Loucy (cell line): Measurements from ENCODE around the gene POMT2.

ENCODE experiments used
- H2AFZ ChIP-seq: fragments of 200-600 bp; sonication (generic); 2 replicates; pipeline ENCODE4 v1.6.0; 2016; ENCODE audit warnings: antibody characterized with exemption, mild to moderate bottlenecking, low read length, moderate library complexity
- H3F3A ChIP-seq: fragments of 200-600 bp; 2 replicates; pipeline ENCODE4 v1.6.0; 2016; ENCODE audit warnings: antibody characterized with exemption, low read depth, mild to moderate bottlenecking
- H3K27me3 ChIP-seq: fragments of 200-600 bp; sonication (generic); 2 replicates; pipeline ENCODE4 v1.6.1; 2014; ENCODE audit warnings: low read length, mild to moderate bottlenecking; ENCODE audit not compliant: insufficient read depth, poor library complexity, severe bottlenecking
- H3K36me3 ChIP-seq: fragments of 200-600 bp; sonication (generic); 2 replicates; pipeline ENCODE4 v1.6.1; 2016; ENCODE audit warnings: low read length; ENCODE audit not compliant: insufficient read depth
- H3K4me1 ChIP-seq: fragments of 200-600 bp; sonication (generic); 2 replicates; pipeline ENCODE4 v1.5.1; 2014; ENCODE audit warnings: low read length, mild to moderate bottlenecking; ENCODE audit not compliant: insufficient read depth, poor library complexity, severe bottlenecking
- H3K4me2 ChIP-seq: fragments of 200-600 bp; sonication (generic); 2 replicates; pipeline ENCODE4 v1.6.0; 2014; ENCODE audit warnings: antibody characterized with exemption, low read length, low read depth, mild to moderate bottlenecking; ENCODE audit not compliant: poor library complexity, severe bottlenecking
- H3K4me3 ChIP-seq: fragments of 200-600 bp; sonication (generic); 2 replicates; pipeline ENCODE4 v1.5.1; 2014; ENCODE audit warnings: low read length, mild to moderate bottlenecking, mixed read lengths; ENCODE audit not compliant: poor library complexity, severe bottlenecking
- H3K79me2 ChIP-seq: fragments of 200-600 bp; sonication (generic); 2 replicates; pipeline ENCODE4 v1.6.1; 2014; ENCODE audit warnings: low read length; ENCODE audit not compliant: insufficient read depth
- H3K9ac ChIP-seq: fragments of 200-600 bp; sonication (generic); 2 replicates; pipeline ENCODE4 v1.6.0; 2014; ENCODE audit warnings: mild to moderate bottlenecking, low read depth, low read length, moderate library complexity; ENCODE audit not compliant: poor library complexity, severe bottlenecking
- H3K9me2 ChIP-seq: fragments of 200-600 bp; sonication (generic); replicated peaks from 2 replicates; pipeline ENCODE4 v1.6.1; 2016; ENCODE audit warnings: low read depth, low read length, mixed read lengths
- H3K9me3 ChIP-seq: fragments of 200-600 bp; sonication (generic); 2 replicates; pipeline ENCODE4 v1.6.1; 2014; ENCODE audit warnings: mild to moderate bottlenecking, antibody characterized with exemption, low read length, low read depth; ENCODE audit not compliant: insufficient read depth
- H4K20me1 ChIP-seq: fragments of 200-600 bp; sonication (generic); 2 replicates; pipeline ENCODE4 v1.6.0; 2014; ENCODE audit warnings: antibody characterized with exemption, low read length, mild to moderate bottlenecking; ENCODE audit not compliant: insufficient read depth, poor library complexity, severe bottlenecking
- EZH2phosphoT487 ChIP-seq: fragments of 200-600 bp; IDR thresholded peaks from 2 replicates; pipeline ENCODE4 v1.6.1; 2018; ENCODE audit warnings: antibody characterized with exemption, mild to moderate bottlenecking, moderate library complexity, borderline replicate concordance
- TF ChIP-seq, protein P1 (sequence below): fragments of 200-600 bp; sonication (generic); conservative IDR thresholded peaks from 2 replicates; pipeline ENCODE4 v1.5.1; 2014; ENCODE audit warnings: mild to moderate bottlenecking, antibody characterized with exemption, low read length

The POMT2 gene

DNA sequence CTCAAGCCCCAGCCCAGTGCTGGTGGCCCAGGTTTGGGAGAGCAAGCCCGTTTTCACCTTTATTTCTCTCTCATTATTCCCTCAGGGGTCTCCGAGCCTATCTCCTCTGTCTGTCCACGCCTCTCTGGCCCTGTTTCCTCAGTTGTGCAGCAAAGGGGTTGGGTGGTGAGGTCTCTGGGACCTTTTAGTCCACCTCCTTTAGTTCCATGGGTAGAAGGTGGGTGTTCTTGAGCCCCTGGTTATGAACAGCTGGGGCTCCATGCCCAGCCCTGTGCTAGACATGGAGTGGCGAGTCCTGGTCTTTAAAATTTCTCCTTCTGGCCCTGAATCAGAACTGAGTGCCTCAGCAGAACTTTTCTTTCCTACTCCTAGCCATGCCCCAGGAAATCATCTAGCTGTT is 48.4 kb downstream of the POMT2 start:
- H3K4me2 ChIP-seq: no peak overlapping the region
- H4K20me1 ChIP-seq: no peaks in the 10 kb centered on the region
- H3K4me1 ChIP-seq: peaks cover 3% of the 10 kb centered on the region
- peaks cover 3% of the 10 kb centered on the region; the same call in 1 of the 2 replicates for H3K36me3 ChIP-seq
- no peaks in the 10 kb centered on the region for H3K27me3 ChIP-seq
- no peak overlapping the region for H3K4me3 ChIP-seq
- H2AFZ ChIP-seq: no peak overlapping the region
- H3K9me2 ChIP-seq: no peaks in the 10 kb centered on the region
- no peaks in the 10 kb centered on the region for H3K79me2 ChIP-seq
- H3K9me3 ChIP-seq: no peaks in the 10 kb centered on the region
- TF ChIP-seq EZH2phosphoT487: no peak
- TF ChIP-seq, protein P1, sequence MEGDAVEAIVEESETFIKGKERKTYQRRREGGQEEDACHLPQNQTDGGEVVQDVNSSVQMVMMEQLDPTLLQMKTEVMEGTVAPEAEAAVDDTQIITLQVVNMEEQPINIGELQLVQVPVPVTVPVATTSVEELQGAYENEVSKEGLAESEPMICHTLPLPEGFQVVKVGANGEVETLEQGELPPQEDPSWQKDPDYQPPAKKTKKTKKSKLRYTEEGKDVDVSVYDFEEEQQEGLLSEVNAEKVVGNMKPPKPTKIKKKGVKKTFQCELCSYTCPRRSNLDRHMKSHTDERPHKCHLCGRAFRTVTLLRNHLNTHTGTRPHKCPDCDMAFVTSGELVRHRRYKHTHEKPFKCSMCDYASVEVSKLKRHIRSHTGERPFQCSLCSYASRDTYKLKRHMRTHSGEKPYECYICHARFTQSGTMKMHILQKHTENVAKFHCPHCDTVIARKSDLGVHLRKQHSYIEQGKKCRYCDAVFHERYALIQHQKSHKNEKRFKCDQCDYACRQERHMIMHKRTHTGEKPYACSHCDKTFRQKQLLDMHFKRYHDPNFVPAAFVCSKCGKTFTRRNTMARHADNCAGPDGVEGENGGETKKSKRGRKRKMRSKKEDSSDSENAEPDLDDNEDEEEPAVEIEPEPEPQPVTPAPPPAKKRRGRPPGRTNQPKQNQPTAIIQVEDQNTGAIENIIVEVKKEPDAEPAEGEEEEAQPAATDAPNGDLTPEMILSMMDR: no peak
- H3K9ac ChIP-seq: no peak overlapping the region
- no peaks in the 10 kb centered on the region for H3F3A ChIP-seq

DNA sequence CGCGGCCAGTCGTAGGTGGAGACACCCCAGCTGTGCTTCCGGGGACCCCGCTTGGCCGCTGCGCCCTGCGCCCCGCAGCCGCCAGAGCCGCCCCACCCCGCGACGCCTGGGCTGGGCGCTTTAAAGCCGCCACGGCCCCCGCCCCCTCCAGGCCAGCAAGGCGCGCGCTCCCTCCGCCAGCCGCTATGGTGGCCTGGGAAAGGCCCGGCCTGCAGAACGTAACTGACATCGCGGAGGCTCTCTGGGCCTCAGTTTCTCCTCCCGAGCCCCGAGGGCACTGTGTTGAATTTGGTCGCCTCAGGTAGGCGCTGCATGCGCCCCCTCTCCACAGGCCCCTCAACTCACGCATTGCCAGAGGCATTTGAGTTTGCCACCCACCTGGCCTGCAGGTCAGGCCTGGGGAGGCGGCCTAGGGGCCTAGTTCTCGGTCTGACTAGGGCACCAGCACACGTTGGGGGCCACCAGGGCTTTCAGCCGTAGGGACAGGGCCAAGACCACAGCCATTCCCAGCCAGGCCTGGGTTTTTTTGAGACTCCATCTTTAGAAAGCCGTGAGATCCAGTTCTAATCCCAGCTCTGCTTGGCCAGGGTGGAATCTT is 49.5 kb downstream of the POMT2 start, which contains the start of gene NGB:
NGB (minus strand) TSS at position 94 of the 598 bp plus-strand sequence. CDS start 269 bp downstream, outside the sequence.
- H4K20me1 ChIP-seq: no peaks in the 10 kb centered on the region
- TF ChIP-seq EZH2phosphoT487: no peak
- TF ChIP-seq, protein P1: no peak
- no peak within 1 kb of the TSS for H3K9ac ChIP-seq
- H3K79me2 ChIP-seq: no peaks in the 10 kb centered on the region
- no peak within 1 kb of the TSS for H3K4me2 ChIP-seq
- no peak within 1 kb of the TSS for H3K4me3 ChIP-seq
- H3K9me3 ChIP-seq: no peaks in the 10 kb centered on the region
- no peaks in the 10 kb centered on the region for H3F3A ChIP-seq
- no peak within 1 kb of the TSS for H2AFZ ChIP-seq
- H3K36me3 ChIP-seq: no peaks in the 10 kb centered on the region
- no peaks in the 10 kb centered on the region for H3K9me2 ChIP-seq
- peaks cover 3% of the 10 kb centered on the region for H3K4me1 ChIP-seq
- no peaks in the 10 kb centered on the region for H3K27me3 ChIP-seq

DNA sequence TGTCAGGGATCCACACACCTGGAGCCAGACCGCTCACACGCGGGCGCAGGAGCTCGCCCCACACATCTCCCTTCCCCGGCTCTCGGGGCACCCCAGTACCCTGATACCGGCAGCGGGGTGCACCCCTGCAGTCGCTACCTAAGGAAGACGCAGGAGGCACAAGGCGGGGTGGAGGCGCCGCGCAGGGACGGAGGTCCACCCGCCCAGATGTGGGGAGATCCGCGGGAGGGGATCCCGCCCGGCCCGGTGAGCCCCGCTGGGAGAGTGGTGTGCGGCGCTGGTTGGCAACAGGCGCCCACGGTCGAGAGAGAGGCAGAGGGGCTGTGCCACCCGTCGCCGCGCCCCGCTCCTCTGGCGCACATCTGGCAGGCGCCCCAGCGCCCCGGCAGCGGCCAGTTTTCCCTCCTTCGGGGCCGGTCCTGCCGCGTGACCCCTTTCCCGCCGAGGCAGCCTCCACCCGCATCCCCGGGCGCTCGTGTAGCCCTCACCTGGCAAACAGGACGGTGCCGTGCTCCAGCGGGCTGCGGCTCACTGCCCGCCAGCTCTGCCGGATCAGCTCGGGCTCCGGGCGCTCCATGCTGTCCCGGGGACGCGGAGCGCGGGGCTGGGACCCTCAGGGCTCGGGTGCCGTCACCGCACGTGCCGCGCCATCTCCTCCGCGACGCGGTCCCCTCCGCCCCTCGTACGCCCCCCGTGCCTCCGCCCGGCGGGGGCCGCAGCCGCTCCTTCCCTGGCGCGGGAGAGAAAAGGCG is 50.1 kb downstream of the POMT2 start:
- TF ChIP-seq, protein P1: no peak
- TF ChIP-seq EZH2phosphoT487: no peak
- Histone ChIP-seq H3K79me2 (no peaks in the 10 kb centered on the region), H3K9ac (no peak overlapping the region), H3K9me3 (no peaks in the 10 kb centered on the region), H3K4me2 (no peak overlapping the region), H3K27me3 (no peaks in the 10 kb centered on the region), H3K4me1 (peaks cover 3% of the 10 kb centered on the region), H4K20me1 (no peaks in the 10 kb centered on the region), H2AFZ (no peak overlapping the region), H3F3A (no peaks in the 10 kb centered on the region), H3K36me3 (no peaks in the 10 kb centered on the region), H3K4me3 (no peak overlapping the region), H3K9me2 (no peaks in the 10 kb centered on the region)
